Heart left ventricle (tissue), 16 donors: ENCODE results near the gene SPTBN2. TPM values are rescaled to one million over a fixed set of nuclear protein-coding genes. Genes with fewer than 3 reads are reported as not detected.

Source experiments
- ATAC-seq, 4 donors: fragments of 200-7000 bp; cut with Tn5 transposase; one replicate each; pipeline ENCODE4 v1.9.1; 2020 to 2022; ENCODE audit warnings: moderate library complexity in 4 of 4, mild to moderate bottlenecking in 3 of 4, moderate number of reproducible peaks in 1 of 4
- DNase-seq, 5 donors: peaks; one replicate each; pipeline ENCODE4 v3.0.0-alpha.2; 2020
- H3K27ac ChIP-seq, 12 donors: fragments of 200-600 bp; sonication (generic) in 4 of 12; one replicate each; pipeline versions ENCODE4 v1.5.0 to v1.8.0; 2016 to 2022; ENCODE audit warnings: mild to moderate bottlenecking in 2 of 12
- H3K27me3 ChIP-seq, 9 donors: fragments of 200-600 bp; sonication (generic) in 2 of 9; one replicate each; pipeline versions ENCODE4 v1.5.1 to v1.8.0; 2016 to 2022; ENCODE audit warnings: mild to moderate bottlenecking in 3 of 9
- H3K36me3 ChIP-seq, 9 donors: fragments of 200-600 bp; sonication (generic) in 2 of 9; one replicate each; pipeline versions ENCODE4 v1.5.0 to v1.8.0; 2018 to 2022; ENCODE audit warnings: mild to moderate bottlenecking in 2 of 9
- H3K4me1 ChIP-seq, 12 donors: fragments of 200-600 bp; sonication (generic) in 4 of 12; one replicate each; pipeline versions ENCODE4 v1.5.0 to v1.8.0; 2016 to 2022; ENCODE audit warnings: mild to moderate bottlenecking in 3 of 12
- H3K4me3 ChIP-seq, 12 donors: fragments of 200-600 bp; sonication (generic) in 4 of 12; one replicate each; pipeline versions ENCODE4 v1.5.0 to v1.8.0; 2017 to 2022; ENCODE audit warnings: mild to moderate bottlenecking in 9 of 12, moderate library complexity in 4 of 12
- H3K9me3 ChIP-seq, 12 donors: fragments of 200-600 bp; sonication (generic) in 4 of 12; one replicate each; pipeline versions ENCODE4 v1.5.0 to v1.8.0; 2016 to 2022; ENCODE audit warnings: mild to moderate bottlenecking in 1 of 12
- CTCF ChIP-seq, 12 donors: fragments of 200-600 bp; sonication (generic) in 4 of 12; IDR thresholded peaks; one replicate each; pipeline versions ENCODE4 v1.5.0 to v1.8.0; 2018 to 2022; ENCODE audit warnings: antibody characterized with exemption in 12 of 12, mild to moderate bottlenecking in 5 of 12
- POLR2A ChIP-seq, 2 donors: fragments of 450-650 bp; IDR thresholded peaks; one replicate each; pipeline ENCODE4 v1.6.1; 2017; ENCODE audit warnings: antibody characterized with exemption in 2 of 2, mild to moderate bottlenecking in 2 of 2, moderate library complexity in 2 of 2
- WGBS, 4 donors: extraction: QIAGEN DNeasy Blood & Tissue Kit in 2 of 4; methylation state at CpG; one replicate each; pipeline versions ENCODE4 v1.1.5 to v1.1.7; 2013 to 2018; 5-methylcytosine and 5-hydroxymethylcytosine counted together
- intact Hi-C, 10 donors: fragments of 100-400 bp; cut with DNase I; formaldehyde crosslinking; loops; one replicate each; pipeline versions ENCODE4 v1.11.1 to v1.14.2; 2022
- polyA plus RNA-seq, 2 donors: library from polyadenylated mRNA; stranded (reverse); fragments of 200-250 nt; gene quantifications; one replicate each; pipeline ENCODE4 v1.2.3, GENCODE V29; 2013
- total RNA-seq, 9 donors: library from RNA; depleted of rRNA in 2 of 9; stranded (reverse); fragments of >200 nt in 2 of 9; fragmentation: NEBNext Ultra II Directional in 3 of 9; extraction: Animal tissue kit (Norgen Biotek cat#: 25700) in 3 of 9; gene quantifications; one replicate each; pipeline versions ENCODE4 v1.1.0 to v1.2.4, GENCODE V29; 2016 to 2023
- donor health status: ischemic (EF 13 %, LVEDD 7.1; RV severe dilation, severe dysfunction).
- donor health status: healthy with polysubstance abuse.
- donor health status: DM: no; HTN: yes; CAD: no.
- donor health status: DM: no; HTN: no; CAD: no.
- donor health status: ischemic (EF 25% LVEDD 6.9; RV normal size, moderate dysfunction).
- donor health status: ischemic (EF 25% LVEDD 5.7; RV mildly dilated, moderate dysfunction).
- donor health status: healthy.
- donor health status: DM: yes; HTN: yes; CAD: no.
- donor health status: ischemic (EF 35%, LVEDD 5.7; RV mildly dilated, moderate dysfunction).
- donor health status: nonischemic (EF 11% LVEDD 7.7; RV severe dilation, severe dysfunction).
- donor health status: DM: yes; HTN: yes; CAD: no.
- donor health status: PGD.
- donor health status: ischemic (EF 29% LVEDD 5.4; RV normal size, mild dysfunction).
- donor health status: nonischemic (EF 23%, LVEDD 6.1; RV moderate dilation, normal function).

The SPTBN2 gene
- total and polyA plus RNA-seq, 11 donors, result 0.30 to 3.1 (median 0.88) TPM

- 0 to 1% (median 1%) methylated on average over 45 to 63 of the region's 63 CpGs for WGBS, 4 donors
- Histone ChIP-seq H3K4me1 (peaks cover 17 to 64% (median 49%) of the 10 kb centered on the region in 12 donors), H3K4me3 (peak within 1 kb of the TSS; percentile 56 to 94 (median 75)), H3K9me3 (no peaks in the 10 kb centered on the region), H3K36me3 (peaks cover 0 to 52% (median 39%) of the 10 kb centered on the region in 9 donors), H3K27ac (peak within 1 kb of the TSS; percentile 43 to 93 (median 88)), H3K27me3 (no peaks in the 10 kb centered on the region)
- peak; percentile 59 to 83 for TF ChIP-seq POLR2A (IDR thresholded peaks at IDR 0.05)
- TF ChIP-seq CTCF (IDR thresholded peaks at IDR 0.05), result peak in 3 of 12 donors; percentile 9 to 30 (median 28)
- DNase-seq (peak; percentile 96 to 99 (median 98)), ATAC-seq (peak; percentile 97 to 99 (median 98))
- intact Hi-C loops, result loop anchor here in 5 of 10 donors (1.0 to 5.0 kb wide), 6 partner anchors 22 to 58 kb away; partner anchors contain the start of genes RBM14 (in 2 of the 5) and RBM4B (in 2 of the 5)
These were observed 90.6 kb downstream of the SPTBN2 start, which contains the start of gene RBM4 for GRCh38 chr11:66638177-66639065. Gene RBM4, plus strand, starts transcription at chr11:66638703. Its CDS starts 1,009 bp downstream, at chr11:66639712.

GRCh38 chr11:66637557-66638176, 91.3 kb downstream of the SPTBN2 start:
- DNase-seq (no peak), ATAC-seq (peak in 2 of 4 donors; percentile 1 to 4)
- peaks cover 0 to 52% (median 37%) of the 10 kb centered on the region in 9 donors for H3K36me3 ChIP-seq
- no peaks in the 10 kb centered on the region for H3K27me3 ChIP-seq
- H3K27ac ChIP-seq, result peak overlapping the region in 10 of 12 donors; percentile 31 to 93 (median 72)
- peak overlapping the region; percentile 21 to 94 (median 75) for H3K4me3 ChIP-seq
- intact Hi-C loops, result loop anchor here in 5 of 10 donors (1.0 to 5.0 kb wide), 7 partner anchors 18 to 57 kb away; partner anchors contain the start of genes RBM14 (in 2 of the 5) and RBM4B (in 2 of the 5)
- 43 to 46% (median 44%) methylated on average over 12 of the region's 12 CpGs for WGBS, 4 donors
- TF ChIP-seq POLR2A (IDR thresholded peaks at IDR 0.05) (no peak), CTCF (IDR thresholded peaks at IDR 0.05) (no peak)
- H3K4me1 ChIP-seq, result peaks cover 17 to 61% (median 42%) of the 10 kb centered on the region in 12 donors
- H3K9me3 ChIP-seq, result no peaks in the 10 kb centered on the region

- no peak for TF ChIP-seq POLR2A (IDR thresholded peaks at IDR 0.05)
- ATAC-seq, result no peak
- Histone ChIP-seq H3K9me3 (no peaks in the 10 kb centered on the region), H3K4me1 (peaks cover 11 to 49% (median 29%) of the 10 kb centered on the region in 12 donors), H3K4me3 (no peak overlapping the region), H3K27me3 (no peaks in the 10 kb centered on the region), H3K36me3 (peaks cover 0 to 52% (median 28%) of the 10 kb centered on the region in 9 donors), H3K27ac (no peak overlapping the region)
- intact Hi-C loops, result loop anchor here in 1 of 10 donors (5.0 kb wide), 1 partner anchor 41 kb away; the partner anchor contains the start of gene RBM4B
- no peak for DNase-seq
- 71 to 82% (median 82%) methylated on average over 3 of the region's 3 CpGs for WGBS, 4 donors
These were observed 92.6 kb downstream of the SPTBN2 start for GRCh38 chr11:66636411-66636810.

Other genes starting within 250 kb of the SPTBN2 start
- 10 to 100 TPM in 6 of 9 donors, 1 to 10 TPM in 3; 6.2 to 43.1 (median 14.9) TPM for gene DPP3, start 248.8 kb downstream of the SPTBN2 start, total RNA-seq
- 10 to 100 TPM in 1 of 2 donors, 1 to 10 TPM in 1; 6.4 to 35.5 TPM for gene DPP3, start 248.8 kb downstream of the SPTBN2 start, polyA plus RNA-seq
- 10 to 100 TPM; 15.8 to 51.8 (median 18.7) TPM for gene BBS1, start 218.6 kb downstream of the SPTBN2 start, total RNA-seq
- 10 to 100 TPM; 11.0 to 11.9 TPM for gene BBS1, start 218.6 kb downstream of the SPTBN2 start, polyA plus RNA-seq
- 10 to 100 TPM in 2 of 9 donors, 1 to 10 TPM in 7; 5.3 to 13.2 (median 6.7) TPM for gene ZDHHC24, start 183.2 kb downstream of the SPTBN2 start, total RNA-seq
- gene ZDHHC24, start 183.2 kb downstream of the SPTBN2 start, polyA plus RNA-seq, result 1 to 10 TPM; 5.1 to 6.5 TPM
- gene ACTN3, start 182.3 kb downstream of the SPTBN2 start, total RNA-seq, result not detected
- under 1 TPM; 0.01 to 0.04 TPM for gene ACTN3, start 182.3 kb downstream of the SPTBN2 start, polyA plus RNA-seq
- 10 to 100 TPM; 34.6 to 76.4 (median 52.8) TPM for gene CTSF, start 160.6 kb downstream of the SPTBN2 start, total RNA-seq
- gene CTSF, start 160.6 kb downstream of the SPTBN2 start, polyA plus RNA-seq, result 10 to 100 TPM; 17.7 to 23.3 TPM
- under 1 TPM; 0.14 to 0.63 (median 0.36) TPM for gene CCDC87, start 136.2 kb downstream of the SPTBN2 start, total RNA-seq
- gene CCDC87, start 136.2 kb downstream of the SPTBN2 start, polyA plus RNA-seq, result under 1 TPM; 0.15 to 0.18 TPM
- 10 to 100 TPM; 13.9 to 26.7 (median 19.1) TPM for gene CCS, start 136.0 kb downstream of the SPTBN2 start, total RNA-seq
- gene CCS, start 136.0 kb downstream of the SPTBN2 start, polyA plus RNA-seq, result 10 to 100 TPM; 20.2 to 41.1 TPM
- gene RBM14, start 112.6 kb downstream of the SPTBN2 start, total RNA-seq, result 10 to 100 TPM; 20.3 to 40.0 (median 30.6) TPM
- 10 to 100 TPM; 17.4 to 34.3 TPM for gene RBM14, start 112.6 kb downstream of the SPTBN2 start, polyA plus RNA-seq
- 10 to 100 TPM; 46.4 to 89.4 (median 56.6) TPM for gene RBM4, start 90.5 kb downstream of the SPTBN2 start, total RNA-seq
- 10 to 100 TPM; 46.8 to 61.6 TPM for gene RBM4, start 90.5 kb downstream of the SPTBN2 start, polyA plus RNA-seq
- 10 to 100 TPM in 4 of 9 donors, 1 to 10 TPM in 5; 8.4 to 13.3 (median 10.0) TPM for gene RBM4B, start 51.3 kb downstream of the SPTBN2 start, total RNA-seq
- 1 to 10 TPM; 7.0 to 8.9 TPM for gene RBM4B, start 51.3 kb downstream of the SPTBN2 start, polyA plus RNA-seq
- 1 to 10 TPM; 3.1 to 9.5 (median 5.0) TPM for gene RCE1, start 114.2 kb upstream of the SPTBN2 start, total RNA-seq
- 1 to 10 TPM; 2.1 to 8.3 TPM for gene RCE1, start 114.2 kb upstream of the SPTBN2 start, polyA plus RNA-seq
- gene LRFN4, start 127.8 kb upstream of the SPTBN2 start, total RNA-seq, result 10 to 100 TPM in 8 of 9 donors, 1 to 10 TPM in 1; 8.2 to 22.0 (median 14.9) TPM
- gene LRFN4, start 127.8 kb upstream of the SPTBN2 start, polyA plus RNA-seq, result 10 to 100 TPM; 15.4 to 22.1 TPM
- gene PC, start 229.2 kb upstream of the SPTBN2 start, total RNA-seq, result 10 to 100 TPM in 7 of 9 donors, 1 to 10 TPM in 2; 2.6 to 22.4 (median 13.1) TPM
- 10 to 100 TPM; 11.7 to 20.3 TPM for gene PC, start 229.2 kb upstream of the SPTBN2 start, polyA plus RNA-seq
- gene C11orf86, start 246.1 kb upstream of the SPTBN2 start, total RNA-seq, result not detected
- gene C11orf86, start 246.1 kb upstream of the SPTBN2 start, polyA plus RNA-seq, result not detected